IMR-90 (cell line): ENCODE measurements around the gene SPRR2G. TPM values are rescaled to one million over a fixed set of nuclear protein-coding genes. Genes with fewer than 3 reads are reported as not detected.
"Not testable (repeated sequence)": the region's sequence is repeated elsewhere in the genome, so short reads cannot be mapped to it uniquely, and the experiment has no call there.

Experiments used
- ATAC-seq: fragments of 200-7000 bp; cut with Tn5 transposase; 2 replicates; pipeline ENCODE4 v1.9.1; 2020; ENCODE audit warnings: low read depth, mild to moderate bottlenecking, moderate library complexity
- BruUV-seq: library from RNA; stranded (reverse); fragments of 400-500 nt; replicated peaks from 2 replicates; lab custom pipeline; 2021; lab: Mats Ljungman, UMichigan
- CTCF ChIA-PET: fragments of 300-600 bp; formaldehyde crosslinking; extraction: SDS; loops from one replicate; lab custom pipeline; 2021; ENCODE audit warnings: antibody characterized with exemption; lab: Yijun Ruan, JAX
- POLR2A ChIA-PET: fragments of 300-600 bp; sonication (Branson Sonifier 250); formaldehyde crosslinking; loops from one replicate; lab custom pipeline; 2022; ENCODE audit warnings: antibody characterized with exemption; ENCODE audit not compliant: unreplicated experiment; lab: Charles Lee
- DNase-seq: peaks from one replicate; pipeline ENCODE4 v3.0.0; 2013
- H2AFZ ChIP-seq: replicated peaks from 2 replicates; pipeline ENCODE3; 2013; ENCODE audit warnings: low read length, mild to moderate bottlenecking; ENCODE audit not compliant: poor library complexity
- H2AK5ac ChIP-seq: 2 replicates; pipeline ENCODE4 v1.6.1; 2013; ENCODE audit warnings: low read depth, low read length, inconsistent platforms
- H2AK9ac ChIP-seq: replicated peaks from 2 replicates; pipeline ENCODE3; 2013; ENCODE audit warnings: mild to moderate bottlenecking, low read depth, low read length, moderate library complexity; ENCODE audit not compliant: poor library complexity
- H2BK120ac ChIP-seq: 2 replicates; pipeline ENCODE4 v1.6.1; 2013; ENCODE audit warnings: low read depth, low read length, inconsistent platforms
- H2BK15ac ChIP-seq: 3 replicates; pipeline ENCODE4 v1.6.1; 2013; ENCODE audit warnings: low read depth, low read length, inconsistent platforms
- H2BK20ac ChIP-seq: 2 replicates; pipeline ENCODE4 v1.6.1; 2013; ENCODE audit warnings: low read depth, mild to moderate bottlenecking, inconsistent platforms, low read length, moderate library complexity
- H2BK5ac ChIP-seq: 2 replicates; pipeline ENCODE4 v1.6.1; 2013; ENCODE audit warnings: mild to moderate bottlenecking, low read depth, low read length, inconsistent platforms; ENCODE audit not compliant: poor library complexity, severe bottlenecking
- H3K14ac ChIP-seq: replicated peaks from 2 replicates; pipeline ENCODE4 v1.6.1; 2013; ENCODE audit warnings: low read depth, low read length, inconsistent platforms
- H3K18ac ChIP-seq: 2 replicates; pipeline ENCODE4 v1.6.1; 2013; ENCODE audit warnings: low read depth, low read length, control low read depth
- H3K23ac ChIP-seq: 2 replicates; pipeline ENCODE4 v1.6.1; 2013; ENCODE audit warnings: low read depth, low read length, inconsistent platforms
- H3K27ac ChIP-seq: 2 replicates; pipeline ENCODE4 v1.5.1; 2013; ENCODE audit warnings: mild to moderate bottlenecking, control low read depth, low read length; ENCODE audit not compliant: insufficient read depth
- H3K27me3 ChIP-seq: 2 replicates; pipeline ENCODE4 v1.6.1; 2013; ENCODE audit warnings: low read length; ENCODE audit not compliant: control insufficient read depth, insufficient read depth
- H3K36me3 ChIP-seq: 2 replicates; pipeline ENCODE4 v1.6.1; 2013; ENCODE audit warnings: low read length, mixed read lengths; ENCODE audit not compliant: control insufficient read depth, insufficient read depth
- H3K4ac ChIP-seq: 2 replicates; pipeline ENCODE4 v1.6.1; 2013; ENCODE audit warnings: low read depth, low read length, inconsistent platforms
- H3K4me1 ChIP-seq: 2 replicates; pipeline ENCODE4 v1.6.1; 2013; ENCODE audit warnings: low read length, mixed read lengths; ENCODE audit not compliant: control insufficient read depth, insufficient read depth
- H3K4me2 ChIP-seq: 2 replicates; pipeline ENCODE4 v1.6.1; 2013; ENCODE audit warnings: low read depth, mild to moderate bottlenecking, control low read depth, low read length, moderate library complexity
- H3K4me3 ChIP-seq: 2 replicates; pipeline ENCODE4 v1.5.1; 2013; ENCODE audit warnings: low read depth, mild to moderate bottlenecking, control low read depth, low read length, moderate library complexity; ENCODE audit not compliant: insufficient read depth
- H3K56ac ChIP-seq: 2 replicates; pipeline ENCODE4 v1.6.1; 2013; ENCODE audit warnings: low read length, inconsistent platforms; ENCODE audit not compliant: insufficient read depth; ENCODE audit errors: extremely low read depth
- H3K79me1 ChIP-seq, 2 experiments: 2 replicates each; pipeline ENCODE4 v1.6.1; 2013; ENCODE audit warnings: low read length in 2 of 2, inconsistent platforms in 1 of 2, low read depth in 1 of 2
- H3K9ac ChIP-seq: 2 replicates; pipeline ENCODE4 v1.6.1; 2013; ENCODE audit warnings: low read depth, low read length, control low read depth
- H3K9me1 ChIP-seq: 2 replicates; pipeline ENCODE4 v1.6.1; 2013; ENCODE audit warnings: low read length, inconsistent platforms; ENCODE audit not compliant: insufficient read depth
- H3K9me3 ChIP-seq: 2 replicates; pipeline ENCODE4 v1.6.1; 2013; ENCODE audit warnings: low read length; ENCODE audit not compliant: control insufficient read depth, insufficient read depth
- H4K20me1 ChIP-seq: 2 replicates; pipeline ENCODE4 v1.6.1; 2013; ENCODE audit warnings: low read length, inconsistent platforms; ENCODE audit not compliant: insufficient read depth
- H4K5ac ChIP-seq: 2 replicates; pipeline ENCODE4 v1.6.1; 2013; ENCODE audit warnings: mild to moderate bottlenecking, low read depth, low read length, control low read depth
- H4K8ac ChIP-seq, 2 experiments: 2 replicates each; pipeline ENCODE4 v1.6.1; 2013; ENCODE audit warnings: low read depth in 2 of 2, low read length in 2 of 2, control low read depth in 1 of 2, inconsistent platforms in 1 of 2
- H4K91ac ChIP-seq: 2 replicates; pipeline ENCODE4 v1.6.1; 2013; ENCODE audit warnings: low read depth, low read length, inconsistent platforms; ENCODE audit not compliant: insufficient read depth
- MAFK ChIP-seq: IDR thresholded peaks from 2 replicates; pipeline ENCODE4 v1.6.1; 2012; ENCODE audit warnings: low read depth, low read length, improper control_type of control experiment
- MAZ ChIP-seq: IDR thresholded peaks from 2 replicates; pipeline ENCODE4 v1.6.1; 2012; ENCODE audit warnings: low read depth, mild to moderate bottlenecking, low read length, improper control_type of control experiment, moderate library complexity, borderline replicate concordance
- WGBS, 2 experiments: methylation state at CpG; one replicate each; pipeline versions ENCODE4 v1.1.5 to v1.1.7; 2013; ENCODE audit warnings: missing lambda C conversion rate in 2 of 2; ENCODE audit not compliant: insufficient read length in 1 of 2; ENCODE audit errors: extremely low coverage in 2 of 2; 5-methylcytosine and 5-hydroxymethylcytosine counted together
- dilution Hi-C: fragments of 300-500 bp; cut with HindIII; formaldehyde crosslinking; loops from one replicate; pipeline ENCODE4 v1.14.3; 2018; ENCODE audit warnings: low sequenced_read_pairs; ENCODE audit not compliant: unreplicated experiment
- in situ Hi-C: fragments of 300-500 bp; cut with MboI; formaldehyde crosslinking; loops from 3 replicates; pipeline ENCODE4 v1.14.3; 2019; ENCODE audit warnings: low sequenced_read_pairs, inconsistent platforms, mixed read lengths
- intact Hi-C: fragments of 100-400 bp; cut with micrococcal nuclease; formaldehyde crosslinking; loops from 2 replicates; pipeline ENCODE4 v1.10.0; 2022
- polyA plus RNA-seq, 3 experiments: library from polyadenylated mRNA; depleted of rRNA; stranded (reverse); fragments of >200 nt; gene quantifications; 2 replicates each; pipeline ENCODE4 v1.2.3, GENCODE V29; 2012; ENCODE audit warnings: low replicate concordance in 1 of 3
- total RNA-seq: library from RNA; depleted of rRNA; stranded (reverse); fragments of >200 nt; gene quantifications from 2 replicates; pipeline ENCODE4 v1.2.3, GENCODE V29; 2012

The SPRR2G gene
- total and polyA plus RNA-seq, 2 of the 4 experiments (the other 2 are of a cell fraction): not detected

- no peak overlapping the region for H2AK5ac ChIP-seq
- no peak overlapping the region for H4K5ac ChIP-seq
- no peaks in the 10 kb centered on the region for H3K9me3 ChIP-seq
- no peak overlapping the region for H3K27ac ChIP-seq
- no peak overlapping the region for H4K91ac ChIP-seq
- no peak overlapping the region for H2BK120ac ChIP-seq
- no peak overlapping the region for H2BK15ac ChIP-seq
- TF ChIP-seq MAZ (no peak), MAFK (no peak)
- H3K4me3 ChIP-seq: no peak overlapping the region
- H3K79me1 ChIP-seq: no peaks in the 10 kb centered on the region
- ATAC-seq: no peak
- H3K18ac ChIP-seq: no peak overlapping the region
- no peaks in the 10 kb centered on the region for H3K27me3 ChIP-seq
- intact Hi-C loops: no loop called here
- BruUV-seq: no TSS peak
- no CpG with 5 or more reads among the region's 1 CpG for WGBS, 2 experiments
- no peaks in the 10 kb centered on the region for H3K36me3 ChIP-seq
- H2BK5ac ChIP-seq: no peak overlapping the region
- no peak overlapping the region for H3K9ac ChIP-seq
- CTCF ChIA-PET: no interaction called here
- no peak overlapping the region for H2AK9ac ChIP-seq
- H3K14ac ChIP-seq: no peak overlapping the region
- no peak overlapping the region for H4K8ac ChIP-seq
- dilution Hi-C loops: no loop called here
- H3K56ac ChIP-seq: no peak overlapping the region
- H3K23ac ChIP-seq: no peak overlapping the region
- in situ Hi-C loops: no loop called here
- H2BK20ac ChIP-seq: no peak overlapping the region
- H3K9me1 ChIP-seq: no peaks in the 10 kb centered on the region
- no peak overlapping the region for H3K4me2 ChIP-seq
- H3K4me1 ChIP-seq: no peaks in the 10 kb centered on the region
- no peak overlapping the region for H2AFZ ChIP-seq
- H4K20me1 ChIP-seq: no peaks in the 10 kb centered on the region
- H3K4ac ChIP-seq: no peak overlapping the region
- no peak for DNase-seq
- POLR2A ChIA-PET: no interaction called here
Measured at GRCh38 chr1:153125536-153125935, 25.2 kb downstream of the SPRR2G start.

- H4K5ac ChIP-seq, H3K4me3 ChIP-seq: not testable (repeated sequence)
Measured at GRCh38 chr1:153123793-153124192, 26.9 kb downstream of the SPRR2G start.

More at GRCh38 chr1:153123793-153124192, 26.9 kb downstream of the SPRR2G start:
- H3K56ac ChIP-seq, intact Hi-C loops, H3K4me2 ChIP-seq, H3K79me1 ChIP-seq, H2AK5ac ChIP-seq, H2AK9ac ChIP-seq, H3K9ac ChIP-seq, H4K91ac ChIP-seq, BruUV-seq, H3K9me1 ChIP-seq, H3K36me3 ChIP-seq, H2BK5ac ChIP-seq, H3K4me1 ChIP-seq, H4K8ac ChIP-seq, H2BK20ac ChIP-seq, H4K20me1 ChIP-seq, H2BK120ac ChIP-seq, ATAC-seq, H3K27ac ChIP-seq, H3K9me3 ChIP-seq, H2AFZ ChIP-seq, POLR2A ChIA-PET, H3K23ac ChIP-seq, H3K27me3 ChIP-seq, H2BK15ac ChIP-seq, in situ Hi-C loops, H3K4ac ChIP-seq, H3K14ac ChIP-seq, DNase-seq, dilution Hi-C loops, CTCF ChIA-PET, H3K18ac ChIP-seq: not testable (repeated sequence)
- WGBS, 2 experiments: no CpG with 5 or more reads among the region's 8 CpGs
